SJCRH30 (cell line): ENCODE results near the gene SMC3. TPM values are rescaled to one million over a fixed set of nuclear protein-coding genes. Genes with fewer than 3 reads are reported as not detected.
"Not testable (repeated sequence)": the region's sequence is repeated elsewhere in the genome, so short reads cannot be mapped to it uniquely, and the experiment has no call there.

ENCODE experiments used
- DNase-seq, 2 experiments: peaks; one replicate each; pipeline ENCODE4 v3.0.0-alpha.2; 2015 to 2020
- H3K27ac ChIP-seq: fragments of 250-450 bp; sonication (Bioruptor Pico); 2 replicates; pipeline ENCODE4 v1.5.1; 2020; ENCODE audit warnings: mild to moderate bottlenecking, moderate library complexity
- H3K27me3 ChIP-seq: fragments of 250-450 bp; sonication (Bioruptor Pico); 2 replicates; pipeline ENCODE4 v1.5.1; 2020; ENCODE audit warnings: mild to moderate bottlenecking, moderate library complexity
- H3K36me3 ChIP-seq: fragments of 250-450 bp; sonication (Bioruptor Pico); 2 replicates; pipeline ENCODE4 v1.5.1; 2020; ENCODE audit warnings: mild to moderate bottlenecking, moderate library complexity
- H3K4me1 ChIP-seq: fragments of 250-450 bp; sonication (Bioruptor Pico); 2 replicates; pipeline ENCODE4 v1.5.1; 2020; ENCODE audit warnings: mild to moderate bottlenecking, moderate library complexity
- H3K4me3 ChIP-seq: fragments of 250-450 bp; sonication (Bioruptor Pico); 2 replicates; pipeline ENCODE4 v1.5.1; 2020; ENCODE audit warnings: mild to moderate bottlenecking, moderate library complexity
- H3K9me3 ChIP-seq: fragments of 250-450 bp; sonication (Bioruptor Pico); replicated peaks from 2 replicates; pipeline ENCODE4 v1.5.1; 2020; ENCODE audit warnings: mild to moderate bottlenecking, moderate library complexity
- total RNA-seq: library from RNA; depleted of rRNA; stranded (reverse); fragments of >200 nt; shearing (Covaris generic); gene quantifications from 2 replicates; pipeline ENCODE4 v1.2.3, GENCODE V29; 2014

Gene SMC3
- total RNA-seq, 1 experiment from 2014 or later, result 107 TPM

DNA sequence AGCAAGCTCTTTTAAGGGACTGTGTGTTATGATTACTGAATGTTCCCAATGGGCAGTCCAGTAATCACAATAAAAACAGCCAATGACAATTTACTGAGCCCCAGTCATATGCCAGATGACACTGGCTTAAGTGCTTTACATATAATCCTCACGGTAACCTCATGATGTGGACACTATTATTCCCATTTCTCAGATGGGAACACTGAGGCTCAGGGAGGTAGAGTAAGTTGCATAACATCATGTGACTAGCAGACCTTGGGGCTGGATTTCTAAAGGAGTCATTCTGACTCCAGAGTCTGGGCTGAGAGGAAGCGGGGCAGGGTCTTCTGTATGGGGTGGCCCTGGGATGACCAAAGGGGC is 69.1 kb downstream of the SMC3 start:
- DNase-seq, result no peak
- peaks cover 46% of the 10 kb centered on the region for H3K4me1 ChIP-seq
- H3K4me3 ChIP-seq, result no peak overlapping the region
- peak overlapping the region; percentile 34 for H3K27ac ChIP-seq
- H3K36me3 ChIP-seq, result no peaks in the 10 kb centered on the region
- H3K9me3 ChIP-seq, result no peaks in the 10 kb centered on the region
- H3K27me3 ChIP-seq, result no peaks in the 10 kb centered on the region

DNA sequence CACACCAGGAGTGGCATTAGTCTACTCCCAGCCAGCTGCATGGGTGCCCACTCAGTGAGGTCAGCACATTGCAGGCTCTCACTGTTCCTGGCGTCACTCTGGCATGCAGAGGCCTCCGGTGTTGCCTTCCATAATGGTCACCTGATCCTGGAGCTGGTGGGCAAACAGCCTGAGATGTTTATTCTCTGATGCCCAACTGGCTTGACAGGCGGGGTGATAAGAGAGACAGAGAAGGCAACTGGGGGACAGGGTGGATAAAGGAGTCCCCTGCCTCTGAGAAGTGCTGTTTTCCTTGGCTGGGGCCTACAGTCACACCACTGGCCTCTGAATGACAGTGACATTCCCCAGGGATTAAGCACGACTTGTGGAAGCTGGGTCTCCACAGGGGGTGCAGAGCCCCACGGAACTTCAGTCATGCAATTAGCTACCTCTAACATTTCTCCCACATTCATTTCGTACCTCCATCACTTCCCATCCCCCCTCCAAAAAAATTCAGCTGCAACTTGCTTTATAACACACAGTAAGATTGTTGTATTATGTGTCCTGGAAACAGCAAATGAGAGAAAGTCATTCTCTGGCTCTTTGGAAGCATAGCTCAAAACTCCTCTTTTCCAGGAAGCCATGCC is 69.5 kb downstream of the SMC3 start:
- no peaks in the 10 kb centered on the region for H3K9me3 ChIP-seq
- no peaks in the 10 kb centered on the region for H3K27me3 ChIP-seq
- H3K4me1 ChIP-seq, result peaks cover 48% of the 10 kb centered on the region
- H3K4me3 ChIP-seq, result peak overlapping the region; percentile 23
- H3K36me3 ChIP-seq, result no peaks in the 10 kb centered on the region
- H3K27ac ChIP-seq, result peak overlapping the region; percentile 34
- DNase-seq, result peak; percentile 67 to 75

- peak in 1 of 2 experiments; percentile 60 for DNase-seq
Measured at GRCh38 chr10:110637558-110638053, 70.1 kb downstream of the SMC3 start.

GRCh38 chr10:110638319-110638718 is 70.8 kb downstream of the SMC3 start:
- no peak for DNase-seq
- Histone ChIP-seq H3K4me3 (no peak overlapping the region), H3K27me3 (no peaks in the 10 kb centered on the region), H3K36me3 (no peaks in the 10 kb centered on the region), H3K4me1 (peaks cover 48% of the 10 kb centered on the region), H3K9me3 (no peaks in the 10 kb centered on the region), H3K27ac (no peak overlapping the region)

More at GRCh38 chr10:110637558-110638053, 70.1 kb downstream of the SMC3 start:
- Histone ChIP-seq H3K4me1 (peaks cover 48% of the 10 kb centered on the region), H3K27me3 (no peaks in the 10 kb centered on the region), H3K9me3 (no peaks in the 10 kb centered on the region), H3K36me3 (no peaks in the 10 kb centered on the region), H3K4me3 (peak overlapping the region; percentile 23), H3K27ac (peak overlapping the region; percentile 34)

DNA sequence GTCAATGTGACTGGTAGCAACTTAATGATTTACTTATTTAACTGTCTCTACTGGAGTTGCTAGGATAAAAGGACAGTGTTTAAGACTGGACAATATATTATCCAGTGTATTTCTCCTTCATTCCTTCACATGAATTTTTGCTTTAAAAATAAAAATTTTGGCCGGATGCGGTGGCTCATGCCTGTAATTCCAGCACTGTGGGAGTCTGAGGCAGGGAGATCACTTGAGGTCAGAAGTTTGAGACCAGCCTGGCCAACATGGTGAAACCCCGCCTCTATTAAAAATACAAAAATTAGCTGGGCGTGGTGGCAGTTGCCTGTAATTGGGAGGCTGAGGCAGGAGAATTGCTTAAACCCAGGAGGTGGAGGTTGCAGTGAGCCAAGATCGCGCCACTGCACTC is 71.6 kb downstream of the SMC3 start:
- DNase-seq, H3K27me3 ChIP-seq, H3K9me3 ChIP-seq, H3K36me3 ChIP-seq, H3K4me3 ChIP-seq, H3K27ac ChIP-seq: not testable (repeated sequence)
- peaks cover 48% of the 10 kb centered on the region for H3K4me1 ChIP-seq

DNA sequence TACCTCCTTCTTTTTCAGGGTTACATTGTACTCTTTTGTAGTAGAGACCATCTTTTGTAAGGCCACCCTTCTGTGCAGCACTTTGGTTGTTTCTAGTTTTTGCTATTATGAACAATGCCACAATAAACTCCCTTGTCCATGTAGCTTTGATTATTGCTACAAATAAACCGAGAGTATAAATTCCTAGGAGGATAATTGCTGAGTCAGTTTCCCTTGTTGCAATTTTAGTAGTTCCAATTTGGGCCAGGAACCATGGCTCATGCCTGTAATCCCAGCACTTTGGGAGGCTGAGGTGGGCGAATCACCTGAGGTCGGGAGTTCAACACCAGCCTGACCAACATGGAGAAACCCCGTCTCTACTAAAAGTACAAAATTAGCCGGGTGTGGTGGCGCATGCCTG is 72.4 kb downstream of the SMC3 start:
- H3K36me3 ChIP-seq, H3K27ac ChIP-seq, DNase-seq, H3K27me3 ChIP-seq, H3K4me3 ChIP-seq, H3K9me3 ChIP-seq: not testable (repeated sequence)
- peaks cover 41% of the 10 kb centered on the region for H3K4me1 ChIP-seq

DNA sequence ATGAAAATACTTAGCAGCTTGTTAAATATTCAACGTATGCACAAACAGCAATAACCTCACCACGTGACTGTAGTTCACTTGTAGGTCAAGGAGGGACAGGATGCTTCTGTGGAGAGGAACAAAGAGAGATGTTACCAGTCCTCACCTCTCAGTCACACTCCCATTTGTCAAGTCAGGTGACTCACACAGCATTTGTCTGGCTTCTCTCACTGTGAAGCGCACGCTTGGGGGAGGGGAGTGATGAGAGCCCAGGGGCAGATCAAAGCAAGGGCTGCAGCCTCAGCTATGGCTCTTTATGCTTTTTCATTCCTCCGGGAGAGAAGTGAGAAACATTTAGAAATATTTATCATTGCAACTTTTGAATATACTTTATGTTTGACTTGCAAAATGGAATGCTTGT is 73.8 kb downstream of the SMC3 start:
- H3K27ac ChIP-seq, result no peak overlapping the region
- no peaks in the 10 kb centered on the region for H3K36me3 ChIP-seq
- no peaks in the 10 kb centered on the region for H3K9me3 ChIP-seq
- peak; percentile 60 to 66 for DNase-seq
- H3K27me3 ChIP-seq, result no peaks in the 10 kb centered on the region
- H3K4me3 ChIP-seq, result no peak overlapping the region
- H3K4me1 ChIP-seq, result peaks cover 29% of the 10 kb centered on the region

GRCh38 chr10:110642204-110643034 is 74.9 kb downstream of the SMC3 start:
- Histone ChIP-seq H3K36me3 (no peaks in the 10 kb centered on the region), H3K4me3 (no peak overlapping the region), H3K9me3 (no peaks in the 10 kb centered on the region), H3K27me3 (no peaks in the 10 kb centered on the region), H3K27ac (no peak overlapping the region), H3K4me1 (peaks cover 23% of the 10 kb centered on the region)
- no peak for DNase-seq

DNA sequence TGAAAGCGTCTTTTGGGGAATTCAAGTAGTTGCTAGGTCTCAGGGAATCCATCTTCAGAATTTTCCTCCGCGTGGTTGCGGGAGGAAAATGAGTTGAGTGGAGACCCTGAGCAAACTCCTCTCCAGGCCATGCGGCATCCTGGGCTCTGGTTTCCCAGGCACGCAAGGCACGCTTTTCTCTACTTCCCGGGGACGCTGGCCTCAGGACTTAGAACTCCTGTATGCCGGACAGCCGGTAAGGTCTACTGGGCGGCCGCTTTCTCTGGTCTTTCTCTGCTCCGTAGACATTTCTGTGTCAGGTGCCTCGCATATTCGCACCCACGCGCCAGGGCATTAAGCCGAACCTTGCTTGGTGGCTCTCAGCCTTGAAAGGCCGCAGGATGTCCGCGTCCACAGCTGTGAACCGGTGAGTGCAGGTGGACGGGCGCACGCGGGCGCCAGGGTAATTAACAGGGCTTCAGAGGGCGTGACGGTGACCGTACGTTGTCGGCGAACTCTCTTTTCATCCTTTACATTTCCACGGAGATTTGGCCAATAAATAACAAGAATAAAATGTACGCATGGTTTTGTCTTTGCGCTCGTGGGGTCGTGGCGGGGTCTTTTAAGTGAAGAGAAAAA is 75.6 kb downstream of the SMC3 start:
- Histone ChIP-seq H3K27ac (no peak overlapping the region), H3K27me3 (no peaks in the 10 kb centered on the region), H3K4me3 (peak overlapping the region; percentile 90), H3K36me3 (no peaks in the 10 kb centered on the region), H3K4me1 (peaks cover 24% of the 10 kb centered on the region), H3K9me3 (no peaks in the 10 kb centered on the region)
- DNase-seq, result no peak

DNA sequence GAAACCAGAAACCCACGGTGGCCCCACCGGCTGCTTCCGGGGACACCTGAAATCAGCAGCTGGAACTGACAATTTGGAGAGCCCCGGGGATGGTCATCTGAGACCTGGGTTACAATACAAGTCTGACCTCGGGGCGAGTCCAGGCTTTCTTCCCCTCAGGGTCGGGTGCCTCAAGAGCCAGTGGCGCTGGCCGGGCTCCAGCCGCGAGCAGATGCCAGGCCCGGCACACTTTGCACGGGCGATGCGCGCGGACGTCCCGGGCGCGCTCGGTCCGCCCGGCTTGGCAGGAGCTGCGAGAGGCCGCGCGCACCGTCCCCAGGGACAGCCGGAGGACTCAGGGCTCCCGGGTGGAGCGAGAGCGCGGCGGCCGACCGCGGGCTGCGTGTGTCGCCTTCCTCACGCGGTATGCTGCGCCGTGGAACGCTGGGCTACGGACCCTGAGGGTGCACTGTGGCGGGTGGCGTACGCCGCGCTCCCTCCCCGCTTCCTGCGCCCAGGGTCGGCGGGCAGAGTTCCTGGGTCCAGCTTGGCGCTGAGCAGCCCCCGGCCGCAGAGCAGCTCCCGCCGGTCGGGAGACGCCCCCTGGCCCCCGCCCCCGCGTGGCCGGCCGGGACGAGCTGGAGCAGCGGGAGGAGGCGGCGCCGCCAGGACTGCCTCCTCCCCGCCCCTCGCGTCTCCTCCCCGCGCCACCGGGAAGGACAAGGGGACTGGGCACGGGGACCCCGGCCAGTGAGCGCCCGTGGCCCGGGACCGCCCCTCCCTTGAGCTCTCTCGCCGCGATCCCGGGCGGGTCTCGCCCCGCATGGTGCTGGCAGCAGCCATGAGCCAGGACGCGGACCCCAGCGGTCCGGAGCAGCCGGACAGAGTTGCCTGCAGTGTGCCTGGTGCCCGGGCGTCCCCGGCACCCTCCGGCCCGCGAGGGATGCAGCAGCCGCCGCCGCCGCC is 76.4 kb downstream of the SMC3 start, which contains the start of gene RBM20:
TSS of gene RBM20 (plus strand) at position 684 of the 945 bp plus-strand sequence. CDS start at position 803, 119 bp downstream.
- H3K27me3 ChIP-seq, result no peaks in the 10 kb centered on the region
- H3K27ac ChIP-seq, result peak within 1 kb of the TSS; percentile 95
- H3K36me3 ChIP-seq, result no peaks in the 10 kb centered on the region
- peak within 1 kb of the TSS; percentile 90 for H3K4me3 ChIP-seq
- H3K9me3 ChIP-seq, result no peaks in the 10 kb centered on the region
- DNase-seq, result peak; percentile 69 to 71
- H3K4me1 ChIP-seq, result peaks cover 31% of the 10 kb centered on the region

DNA sequence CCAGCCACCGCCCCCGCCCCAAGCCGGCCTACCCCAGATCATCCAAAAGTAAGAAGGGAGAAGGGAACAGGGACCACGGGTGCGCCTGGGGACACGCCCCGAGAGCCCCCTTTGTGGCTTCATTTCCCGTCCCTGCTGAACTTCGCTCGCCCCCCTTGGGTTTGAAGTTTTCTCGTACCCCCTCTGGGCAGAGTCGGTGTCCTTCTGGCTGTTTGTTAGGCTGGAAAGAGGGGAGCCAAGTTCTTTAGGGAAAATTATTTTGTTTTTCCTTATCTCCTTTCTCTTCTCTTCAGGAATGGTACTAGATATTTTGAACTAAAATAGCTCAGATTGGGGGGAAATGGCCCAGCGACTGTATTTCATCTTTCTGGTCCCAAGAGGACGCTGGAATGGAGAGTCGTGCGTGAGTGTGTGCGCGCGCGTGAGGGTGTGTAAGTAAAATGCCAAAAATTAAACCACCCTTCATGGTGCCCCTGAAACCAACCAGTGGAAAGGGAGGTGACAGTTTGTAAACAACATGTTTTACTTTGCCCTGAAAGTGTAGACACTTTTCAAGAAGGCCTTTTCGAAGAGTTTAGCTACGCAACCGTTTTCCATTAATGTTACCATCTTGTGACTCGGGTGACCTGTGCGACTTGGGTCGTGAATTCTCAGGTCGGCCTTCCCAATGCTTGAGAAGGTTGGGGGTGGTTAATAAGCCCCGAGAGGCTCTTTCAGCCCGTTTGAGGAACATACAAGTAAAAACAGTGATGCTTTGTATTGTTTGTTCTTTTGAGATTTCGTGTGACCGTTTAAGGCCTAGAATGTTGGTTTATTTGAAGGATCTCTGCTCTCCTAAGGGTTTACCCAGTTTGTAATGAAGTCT is 77.3 kb downstream of the SMC3 start:
- H3K27me3 ChIP-seq, result no peaks in the 10 kb centered on the region
- H3K4me3 ChIP-seq, result peak overlapping the region; percentile 90
- peak; percentile 37 to 57 for DNase-seq
- H3K27ac ChIP-seq, result peak overlapping the region; percentile 95
- H3K36me3 ChIP-seq, result no peaks in the 10 kb centered on the region
- peaks cover 40% of the 10 kb centered on the region for H3K4me1 ChIP-seq
- H3K9me3 ChIP-seq, result no peaks in the 10 kb centered on the region

- Histone ChIP-seq H3K4me1 (peaks cover 47% of the 10 kb centered on the region), H3K36me3 (no peaks in the 10 kb centered on the region), H3K4me3 (peak overlapping the region; percentile 90), H3K27ac (peak overlapping the region; percentile 95), H3K9me3 (no peaks in the 10 kb centered on the region), H3K27me3 (no peaks in the 10 kb centered on the region)
- DNase-seq, result peak; percentile 73 to 88
Measured at GRCh38 chr10:110646417-110647135, 79.1 kb downstream of the SMC3 start.

- Histone ChIP-seq H3K27me3 (no peaks in the 10 kb centered on the region), H3K27ac (peak overlapping the region; percentile 95), H3K4me1 (peaks cover 48% of the 10 kb centered on the region), H3K9me3 (no peaks in the 10 kb centered on the region), H3K4me3 (peak overlapping the region; percentile 90), H3K36me3 (no peaks in the 10 kb centered on the region)
- DNase-seq, result no peak
Measured at GRCh38 chr10:110647136-110647430, 79.6 kb downstream of the SMC3 start.
